Pulmonary artery endothelial cell (primary cell): ENCODE measurements around the gene TRPC3. TPM values are rescaled to one million over a fixed set of nuclear protein-coding genes. Genes with fewer than 3 reads are reported as not detected.

ENCODE experiments used
- DNase-seq: peaks from one replicate; pipeline ENCODE4 v3.0.0-alpha.2; 2011; ENCODE audit warnings: low read depth, low spot score
- total RNA-seq: library from RNA; depleted of rRNA; stranded (reverse); fragments of >200 nt; gene quantifications from 2 replicates; pipeline ENCODE4 v1.2.3, GENCODE V29; 2014

Gene TRPC3
- total RNA-seq, 1 donor from 2014 or later = 0.20 TPM

GRCh38 chr4:121876070-121876469 lies 75.8 kb downstream of the TRPC3 start:
- no peak for DNase-seq

GRCh38 chr4:121875652-121876051 lies 76.2 kb downstream of the TRPC3 start:
- no peak for DNase-seq

DNA sequence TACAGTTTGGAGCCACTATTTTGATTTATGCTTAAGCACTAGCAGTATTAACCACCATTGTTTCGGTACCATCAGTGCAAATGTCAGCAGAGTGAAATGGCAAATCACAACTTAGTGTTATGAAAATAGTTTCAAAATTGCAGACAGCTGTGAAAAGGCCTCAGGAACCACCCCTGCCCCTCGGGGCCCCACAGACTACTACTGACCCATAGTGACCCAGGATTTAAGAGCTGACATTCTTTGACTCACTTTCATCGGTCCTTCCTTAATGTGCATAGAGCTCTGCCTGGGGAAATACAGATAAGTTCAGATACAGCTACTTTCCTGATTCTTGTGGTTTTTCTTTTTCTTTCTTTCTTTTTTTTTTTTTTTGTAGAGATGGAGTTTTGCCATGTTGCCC lies 78.3 kb downstream of the TRPC3 start:
- no peak for DNase-seq

DNA sequence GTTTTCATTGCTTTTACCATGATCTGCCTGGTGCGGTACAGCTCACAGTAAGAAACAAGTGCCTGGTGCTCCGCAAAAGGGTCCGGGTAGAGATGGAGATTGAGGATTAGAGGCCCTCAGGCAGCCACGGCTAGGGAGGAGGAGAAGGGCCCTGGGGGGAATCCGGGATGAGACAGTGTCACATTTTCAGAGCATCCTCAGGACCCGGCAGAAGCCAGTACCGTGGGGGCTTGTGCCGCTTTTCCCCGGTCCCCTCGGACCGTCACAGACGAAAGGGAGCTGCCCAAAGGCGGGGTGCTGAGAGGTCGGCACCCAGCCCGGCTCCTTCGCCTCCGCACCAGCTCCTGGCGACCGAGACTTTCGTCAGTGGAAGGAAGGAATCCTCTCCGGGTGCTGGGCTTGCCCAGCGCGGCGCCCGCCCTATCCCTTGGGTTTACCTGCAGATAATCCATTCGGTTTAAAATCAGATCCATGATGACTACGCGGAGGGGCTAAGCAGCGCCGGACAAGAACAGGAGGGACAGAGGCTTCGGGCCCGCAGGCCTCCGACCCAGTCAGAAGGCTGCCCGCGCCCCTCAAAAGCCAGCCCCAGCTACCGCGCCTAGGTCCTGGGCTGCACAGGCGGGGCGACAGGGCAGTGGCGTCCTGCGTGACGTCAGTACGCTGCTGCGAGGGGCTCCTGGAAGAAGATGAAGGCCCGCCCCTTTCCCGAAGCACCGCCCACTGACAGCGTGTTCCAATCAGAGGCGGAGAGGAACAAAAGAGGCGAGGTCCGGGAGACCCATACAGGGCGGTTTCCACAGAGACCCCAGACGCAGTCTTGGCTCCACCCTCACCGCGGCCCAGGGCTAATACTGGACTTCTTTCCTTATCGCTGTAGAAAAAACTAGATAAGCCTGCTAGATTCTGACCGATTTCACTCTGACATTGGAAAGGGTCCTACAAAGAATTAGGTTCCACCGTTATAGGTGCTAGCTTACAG lies 81.7 kb downstream of the TRPC3 start, which contains the start of gene BBS7:
BBS7 (minus strand) TSS at position 634 of the 982 bp plus-strand sequence; CDS start at position 473, 161 bp downstream.
- peak; percentile 92 for DNase-seq

- DNase-seq = no peak
Observed at GRCh38 chr4:121863799-121864198, 88.1 kb downstream of the TRPC3 start.

DNA sequence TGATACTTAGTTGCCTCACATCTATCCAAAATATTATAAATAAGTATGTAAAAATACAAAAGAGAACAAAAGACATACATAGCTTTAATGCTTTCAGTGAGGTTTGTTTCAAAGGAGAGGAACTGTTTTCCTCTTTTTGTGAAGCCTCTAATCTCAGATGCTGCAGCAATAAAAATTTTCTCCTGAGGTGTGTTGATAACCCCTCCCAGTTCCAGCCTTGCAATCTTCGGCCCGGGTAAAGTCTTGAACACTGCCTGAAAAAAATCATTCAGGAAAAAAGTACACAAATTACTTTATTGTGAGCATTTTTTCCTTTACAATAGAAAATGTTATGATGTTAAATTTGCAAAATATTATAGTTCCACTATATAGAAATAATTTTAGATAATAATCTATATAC lies 90.4 kb downstream of the TRPC3 start:
- DNase-seq = no peak

DNA sequence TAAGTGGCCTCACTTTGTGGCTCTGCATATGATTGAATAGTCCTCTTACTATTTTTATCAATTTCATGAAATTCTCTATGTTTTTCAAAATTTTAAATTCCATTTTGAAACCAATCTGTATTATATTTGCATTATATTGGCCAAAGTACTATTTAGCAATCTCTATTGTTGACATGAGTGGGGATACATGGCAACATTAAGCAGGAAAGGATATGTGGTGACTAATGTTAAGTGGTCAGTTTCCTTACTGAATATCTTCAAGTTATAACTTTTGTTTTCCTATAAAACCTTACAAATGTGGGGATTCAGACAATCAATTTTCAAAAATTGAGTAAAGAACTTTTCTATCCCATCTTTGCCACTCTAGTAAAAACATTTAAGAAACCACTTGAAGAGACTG lies 91.7 kb downstream of the TRPC3 start:
- peak; percentile 24 for DNase-seq

DNA sequence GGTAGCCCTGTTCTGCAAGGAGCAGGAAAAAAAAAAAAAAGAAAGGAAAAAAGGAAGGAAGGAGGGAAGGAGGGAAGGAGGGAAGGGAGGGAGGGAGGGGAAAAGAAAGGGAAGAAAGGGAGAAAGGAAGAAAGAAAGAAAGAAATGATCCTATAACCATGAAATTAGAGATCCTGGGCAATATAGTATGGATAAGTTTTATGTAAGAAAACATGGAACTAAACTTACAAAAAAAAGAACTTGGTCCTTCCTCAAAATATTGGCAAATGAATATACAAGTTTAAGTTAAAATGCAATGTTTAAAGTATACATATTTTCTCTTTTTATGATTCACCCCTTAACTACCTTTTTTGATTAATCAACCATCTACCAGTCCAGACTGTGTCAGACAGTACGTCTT lies 100.5 kb downstream of the TRPC3 start:
- DNase-seq = no peak

- no peak for DNase-seq
Observed at GRCh38 chr4:121846662-121847061, 105.2 kb downstream of the TRPC3 start.

- DNase-seq = no peak
Observed at GRCh38 chr4:121842862-121843261, 109.0 kb downstream of the TRPC3 start.

GRCh38 chr4:121838136-121838535 lies 113.7 kb downstream of the TRPC3 start:
- no peak for DNase-seq

GRCh38 chr4:121829511-121829910 lies 122.3 kb downstream of the TRPC3 start:
- DNase-seq = no peak

Other genes starting within 250 kb of the TRPC3 start
- 0.04 and 0.26 TPM in 2 replicates for gene SMIM43, start 186.9 kb downstream of the TRPC3 start, total RNA-seq
- gene EXOSC9, start 150.7 kb downstream of the TRPC3 start, total RNA-seq = 42.9 and 43.9 TPM in 2 replicates
- 56.1 and 110 TPM in 2 replicates for gene CCNA2, start 128.2 kb downstream of the TRPC3 start, total RNA-seq
- gene BBS7, start 81.6 kb downstream of the TRPC3 start, total RNA-seq = 19.2 and 20.4 TPM in 2 replicates
- 42.8 and 55.4 TPM in 2 replicates for gene BLTP1, start 200.3 kb upstream of the TRPC3 start, total RNA-seq